ENCODE data around the gene ADGRV1.

ADGRV1 gene

GRCh38 chr5:90542827-90543519 lies 15.6 kb upstream of the ADGRV1 start:
- H3K27ac ChIP-seq = no peak overlapping the region
- no peak for DNase-seq (ENCODE audit: low spot score)
- no peak overlapping the region for H3K4me3 ChIP-seq
- no peak for TF ChIP-seq CTCF (IDR thresholded peaks at IDR 0.05)

- Histone ChIP-seq H3K4me3 (no peak overlapping the region), H3K27ac (no peak overlapping the region)
- no peak for TF ChIP-seq CTCF (IDR thresholded peaks at IDR 0.05)
- DNase-seq (ENCODE audit: low spot score) = no peak
Observed at GRCh38 chr5:90545511-90545910, 13.1 kb upstream of the ADGRV1 start.

- Histone ChIP-seq H3K4me3 (no peak overlapping the region), H3K27ac (no peak overlapping the region)
- DNase-seq (ENCODE audit: low spot score) = no peak
- TF ChIP-seq CTCF (IDR thresholded peaks at IDR 0.05) = no peak
Observed at GRCh38 chr5:90546216-90546837, 12.3 kb upstream of the ADGRV1 start.

- H3K27ac ChIP-seq = no peak overlapping the region
- no peak for DNase-seq (ENCODE audit: low spot score)
- TF ChIP-seq CTCF (IDR thresholded peaks at IDR 0.05) = no peak
- H3K4me3 ChIP-seq = no peak overlapping the region
Observed at GRCh38 chr5:90547072-90547536, 11.5 kb upstream of the ADGRV1 start.

GRCh38 chr5:90548069-90548593 lies 10.5 kb upstream of the ADGRV1 start:
- Histone ChIP-seq H3K27ac (no peak overlapping the region), H3K4me3 (no peak overlapping the region)
- no peak for TF ChIP-seq CTCF (IDR thresholded peaks at IDR 0.05)
- DNase-seq (ENCODE audit: low spot score) = no peak

GRCh38 chr5:90549223-90549622 lies 9.4 kb upstream of the ADGRV1 start:
- DNase-seq (ENCODE audit: low spot score) = no peak
- H3K4me3 ChIP-seq = no peak overlapping the region
- no peak for TF ChIP-seq CTCF (IDR thresholded peaks at IDR 0.05)
- H3K27ac ChIP-seq = no peak overlapping the region
